Adipocyte (in vitro differentiated cells): ENCODE results near the gene PTPRG.
A peak's percentile ranks its signal among the peaks of the same experiment; 100 is the strongest.

Source experiments
- DNase-seq: peaks from one replicate; pipeline ENCODE4 v3.0.0-alpha.2; 2015; ENCODE audit warnings: low read depth
- H3K27me3 ChIP-seq: replicated peaks from 2 replicates; pipeline ENCODE4 v1.7.0; 2013; ENCODE audit warnings: mild to moderate bottlenecking, low read length, moderate library complexity; ENCODE audit not compliant: control insufficient read depth, insufficient read depth
- H3K36me3 ChIP-seq: 2 replicates; pipeline ENCODE4 v1.7.0; 2013; ENCODE audit warnings: low read length, mild to moderate bottlenecking, moderate library complexity; ENCODE audit not compliant: control insufficient read depth, insufficient read depth, severe bottlenecking
- H3K4me1 ChIP-seq: 2 replicates; pipeline ENCODE4 v1.7.0; 2013; ENCODE audit warnings: mild to moderate bottlenecking, low read length, moderate library complexity; ENCODE audit not compliant: control insufficient read depth, insufficient read depth
- H3K4me3 ChIP-seq: 2 replicates; pipeline ENCODE4 v1.7.0; 2013; ENCODE audit warnings: mild to moderate bottlenecking, low read length, moderate library complexity
- H3K9ac ChIP-seq: 2 replicates; pipeline ENCODE4 v1.7.0; 2013; ENCODE audit warnings: mild to moderate bottlenecking, low read length, moderate library complexity
- H3K9me3 ChIP-seq: 2 replicates; pipeline ENCODE4 v1.7.0; 2013; ENCODE audit warnings: mild to moderate bottlenecking, low read length, moderate library complexity; ENCODE audit not compliant: control insufficient read depth

PTPRG gene

GRCh38 chr3:61594144-61594963, 33.0 kb downstream of the PTPRG start:
- H3K27me3 ChIP-seq, result no peaks in the 10 kb centered on the region
- peak overlapping the region; percentile 79 for H3K9ac ChIP-seq
- H3K4me3 ChIP-seq, result peak overlapping the region; percentile 75
- H3K4me1 ChIP-seq, result peaks cover 68% of the 10 kb centered on the region
- peaks cover under 1% of the 10 kb centered on the region for H3K36me3 ChIP-seq
- no peak for DNase-seq
- H3K9me3 ChIP-seq, result no peaks in the 10 kb centered on the region

DNA sequence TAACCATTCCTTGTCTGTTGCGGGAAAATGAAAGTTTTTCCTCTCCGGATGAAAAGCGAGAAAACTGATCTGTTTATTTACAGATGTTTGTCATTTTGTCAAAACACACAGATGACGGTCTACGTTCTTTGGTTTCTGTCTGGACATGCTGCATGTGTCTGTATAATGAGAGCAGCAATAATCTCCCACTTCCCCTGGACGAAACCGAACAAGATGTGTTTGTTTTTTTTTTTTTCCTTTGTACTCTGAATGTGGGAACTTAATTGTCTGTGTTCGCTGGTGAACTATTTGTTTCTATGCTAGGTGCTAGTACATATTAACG, 33.6 kb downstream of the PTPRG start:
- Histone ChIP-seq H3K4me3 (peak overlapping the region; percentile 75), H3K9me3 (no peaks in the 10 kb centered on the region), H3K9ac (peak overlapping the region; percentile 79), H3K36me3 (no peaks in the 10 kb centered on the region), H3K4me1 (peaks cover 63% of the 10 kb centered on the region), H3K27me3 (no peaks in the 10 kb centered on the region)
- no peak for DNase-seq

GRCh38 chr3:61595288-61595687, 33.9 kb downstream of the PTPRG start:
- Histone ChIP-seq H3K27me3 (no peaks in the 10 kb centered on the region), H3K9ac (peak overlapping the region; percentile 79), H3K9me3 (no peaks in the 10 kb centered on the region), H3K4me3 (peak overlapping the region; percentile 75), H3K36me3 (no peaks in the 10 kb centered on the region), H3K4me1 (peaks cover 63% of the 10 kb centered on the region)
- DNase-seq, result peak; percentile 67

DNA sequence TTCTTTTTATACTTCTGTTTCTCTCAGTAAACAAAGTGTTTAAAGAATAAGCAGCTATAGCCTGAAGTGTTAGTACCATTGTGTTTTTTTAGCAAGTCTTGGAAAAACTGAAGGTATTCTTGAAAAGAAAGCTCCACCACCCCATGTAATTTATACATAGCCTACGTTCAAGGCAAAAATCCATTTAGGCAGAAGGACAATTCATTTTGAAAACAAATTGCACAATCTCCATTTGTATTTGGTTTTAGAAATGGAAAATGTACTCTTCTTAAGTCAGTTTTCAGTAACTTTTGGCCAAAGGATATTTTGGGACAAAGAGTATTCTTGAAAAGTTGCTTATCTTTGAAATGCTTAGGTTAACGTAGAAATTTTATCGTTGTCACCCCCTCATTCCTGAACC, 34.5 kb downstream of the PTPRG start:
- H3K9ac ChIP-seq, result peak overlapping the region; percentile 79
- peak; percentile 53 for DNase-seq
- no peaks in the 10 kb centered on the region for H3K27me3 ChIP-seq
- H3K36me3 ChIP-seq, result no peaks in the 10 kb centered on the region
- H3K9me3 ChIP-seq, result no peaks in the 10 kb centered on the region
- H3K4me3 ChIP-seq, result peak overlapping the region; percentile 75
- H3K4me1 ChIP-seq, result peaks cover 68% of the 10 kb centered on the region

DNA sequence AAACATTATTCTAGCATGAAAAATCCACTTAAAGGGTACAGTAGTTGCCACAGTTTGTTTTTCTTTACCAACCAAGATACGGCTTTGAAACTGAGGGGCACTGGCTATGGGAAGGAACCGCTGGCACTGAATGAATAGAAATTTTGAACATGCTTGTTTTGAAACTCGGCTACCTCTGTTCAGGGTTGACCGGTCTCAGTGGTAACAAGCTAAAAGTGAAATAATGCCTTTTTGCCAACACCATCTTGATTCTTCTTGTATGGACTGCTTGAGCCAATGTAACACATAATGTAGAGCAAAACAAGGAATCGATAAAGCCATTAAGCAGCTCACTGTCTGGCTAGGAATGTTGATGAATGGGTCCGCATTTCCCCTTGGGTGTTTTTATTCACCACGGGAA, 36.5 kb downstream of the PTPRG start:
- Histone ChIP-seq H3K27me3 (no peaks in the 10 kb centered on the region), H3K36me3 (no peaks in the 10 kb centered on the region), H3K4me3 (no peak overlapping the region), H3K4me1 (peaks cover 82% of the 10 kb centered on the region), H3K9me3 (no peaks in the 10 kb centered on the region), H3K9ac (no peak overlapping the region)
- no peak for DNase-seq

DNA sequence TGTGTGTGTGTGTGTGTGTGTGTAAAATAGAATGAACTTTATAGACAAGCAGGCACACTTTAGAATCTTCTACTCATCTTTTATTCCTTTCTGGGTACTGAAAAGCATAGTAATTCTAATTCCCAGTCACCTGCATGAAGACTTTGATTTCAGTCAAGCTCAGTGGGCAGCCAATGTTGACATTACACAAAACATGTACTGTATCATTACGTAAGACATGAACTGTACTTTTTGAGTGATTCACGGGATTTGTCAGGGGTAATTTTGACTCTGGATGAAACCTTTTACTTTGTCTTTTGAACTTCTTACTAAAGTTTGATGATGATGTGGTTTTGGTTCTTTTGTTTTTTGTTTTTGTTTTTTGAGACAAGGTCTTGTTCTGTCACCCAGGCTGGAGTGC, 38.8 kb downstream of the PTPRG start:
- DNase-seq, result peak; percentile 16
- H3K27me3 ChIP-seq, result no peaks in the 10 kb centered on the region
- H3K4me3 ChIP-seq, result no peak overlapping the region
- no peaks in the 10 kb centered on the region for H3K36me3 ChIP-seq
- H3K9ac ChIP-seq, result no peak overlapping the region
- peaks cover 63% of the 10 kb centered on the region for H3K4me1 ChIP-seq
- no peaks in the 10 kb centered on the region for H3K9me3 ChIP-seq

DNA sequence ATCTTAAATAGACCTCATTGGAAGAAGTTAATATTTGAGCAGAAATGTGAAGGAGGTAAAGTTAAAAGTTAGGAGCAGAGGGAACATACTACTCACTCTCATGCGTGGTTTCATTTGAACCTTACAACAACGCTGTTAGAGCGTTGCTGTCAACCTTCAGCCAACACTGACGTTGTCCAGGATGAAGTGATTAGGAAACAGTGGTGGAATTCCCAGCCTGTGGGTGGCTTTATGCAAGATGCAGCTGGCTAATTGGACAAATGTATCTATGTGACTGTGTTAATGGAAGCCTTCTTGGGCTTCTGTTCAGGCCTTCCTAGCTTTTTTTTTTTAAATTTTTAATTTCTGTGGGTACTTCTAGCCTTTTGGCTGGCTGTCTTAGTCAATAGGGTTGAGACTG, 40.5 kb downstream of the PTPRG start:
- Histone ChIP-seq H3K9ac (no peak overlapping the region), H3K9me3 (no peaks in the 10 kb centered on the region), H3K4me1 (peaks cover 47% of the 10 kb centered on the region), H3K36me3 (peaks cover 13% of the 10 kb centered on the region), H3K27me3 (no peaks in the 10 kb centered on the region), H3K4me3 (peak overlapping the region; percentile 14)
- DNase-seq, result no peak

GRCh38 chr3:61602466-61602865, 41.1 kb downstream of the PTPRG start:
- Histone ChIP-seq H3K9me3 (no peaks in the 10 kb centered on the region), H3K4me3 (no peak overlapping the region), H3K36me3 (peaks cover 18% of the 10 kb centered on the region), H3K27me3 (no peaks in the 10 kb centered on the region), H3K4me1 (peaks cover 41% of the 10 kb centered on the region), H3K9ac (no peak overlapping the region)
- DNase-seq, result no peak

- Histone ChIP-seq H3K9ac (no peak overlapping the region), H3K9me3 (no peaks in the 10 kb centered on the region), H3K4me1 (peaks cover 25% of the 10 kb centered on the region), H3K36me3 (peaks cover 18% of the 10 kb centered on the region), H3K27me3 (no peaks in the 10 kb centered on the region), H3K4me3 (no peak overlapping the region)
- DNase-seq, result no peak
Observed at GRCh38 chr3:61605589-61606175, 44.3 kb downstream of the PTPRG start.

GRCh38 chr3:61606196-61606595, 44.8 kb downstream of the PTPRG start:
- DNase-seq, result no peak
- H3K4me3 ChIP-seq, result no peak overlapping the region
- H3K9ac ChIP-seq, result no peak overlapping the region
- peaks cover 18% of the 10 kb centered on the region for H3K36me3 ChIP-seq
- H3K4me1 ChIP-seq, result peaks cover 20% of the 10 kb centered on the region
- no peaks in the 10 kb centered on the region for H3K9me3 ChIP-seq
- H3K27me3 ChIP-seq, result no peaks in the 10 kb centered on the region

GRCh38 chr3:61608072-61608471, 46.7 kb downstream of the PTPRG start:
- Histone ChIP-seq H3K9me3 (no peaks in the 10 kb centered on the region), H3K27me3 (no peaks in the 10 kb centered on the region), H3K4me3 (no peak overlapping the region), H3K36me3 (peaks cover 18% of the 10 kb centered on the region), H3K9ac (no peak overlapping the region), H3K4me1 (peaks cover 12% of the 10 kb centered on the region)
- no peak for DNase-seq
